Measurements from ENCODE around the gene TBC1D1.

DNA sequence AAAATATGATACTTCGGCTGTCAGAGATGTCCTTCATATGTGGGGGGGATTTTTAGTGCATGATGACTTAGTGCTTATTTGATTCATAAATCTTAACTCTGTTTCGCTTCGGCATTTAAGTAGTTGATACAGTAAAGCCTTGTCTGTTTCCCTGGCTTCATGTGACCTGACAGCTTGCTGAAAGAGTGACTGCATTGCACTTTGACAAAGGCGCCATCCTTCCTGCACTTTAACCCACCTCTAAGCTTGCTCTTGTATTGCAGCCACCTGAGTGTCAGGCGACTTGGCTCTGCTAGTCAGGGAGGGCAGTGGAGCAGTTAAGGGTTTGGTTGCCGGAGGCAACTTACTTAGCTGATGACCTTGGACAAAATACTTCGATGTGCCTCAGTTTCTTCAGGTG is 134.8 kb downstream of the TBC1D1 start:
- TF ChIP-seq, protein P1, sequence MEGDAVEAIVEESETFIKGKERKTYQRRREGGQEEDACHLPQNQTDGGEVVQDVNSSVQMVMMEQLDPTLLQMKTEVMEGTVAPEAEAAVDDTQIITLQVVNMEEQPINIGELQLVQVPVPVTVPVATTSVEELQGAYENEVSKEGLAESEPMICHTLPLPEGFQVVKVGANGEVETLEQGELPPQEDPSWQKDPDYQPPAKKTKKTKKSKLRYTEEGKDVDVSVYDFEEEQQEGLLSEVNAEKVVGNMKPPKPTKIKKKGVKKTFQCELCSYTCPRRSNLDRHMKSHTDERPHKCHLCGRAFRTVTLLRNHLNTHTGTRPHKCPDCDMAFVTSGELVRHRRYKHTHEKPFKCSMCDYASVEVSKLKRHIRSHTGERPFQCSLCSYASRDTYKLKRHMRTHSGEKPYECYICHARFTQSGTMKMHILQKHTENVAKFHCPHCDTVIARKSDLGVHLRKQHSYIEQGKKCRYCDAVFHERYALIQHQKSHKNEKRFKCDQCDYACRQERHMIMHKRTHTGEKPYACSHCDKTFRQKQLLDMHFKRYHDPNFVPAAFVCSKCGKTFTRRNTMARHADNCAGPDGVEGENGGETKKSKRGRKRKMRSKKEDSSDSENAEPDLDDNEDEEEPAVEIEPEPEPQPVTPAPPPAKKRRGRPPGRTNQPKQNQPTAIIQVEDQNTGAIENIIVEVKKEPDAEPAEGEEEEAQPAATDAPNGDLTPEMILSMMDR (IDR thresholded peaks at IDR 0.05): no peak
- no peak for TF ChIP-seq POLR2AphosphoS5 (IDR thresholded peaks at IDR 0.05)
- no peak for TF ChIP-seq EP300 (IDR thresholded peaks at IDR 0.05; ENCODE audit: low read depth)
- TF ChIP-seq POLR2A (IDR thresholded peaks at IDR 0.05): no peak

Measured in transverse colon (tissue), 4 donors.